ENCODE results near the gene HPSE2.

DNA sequence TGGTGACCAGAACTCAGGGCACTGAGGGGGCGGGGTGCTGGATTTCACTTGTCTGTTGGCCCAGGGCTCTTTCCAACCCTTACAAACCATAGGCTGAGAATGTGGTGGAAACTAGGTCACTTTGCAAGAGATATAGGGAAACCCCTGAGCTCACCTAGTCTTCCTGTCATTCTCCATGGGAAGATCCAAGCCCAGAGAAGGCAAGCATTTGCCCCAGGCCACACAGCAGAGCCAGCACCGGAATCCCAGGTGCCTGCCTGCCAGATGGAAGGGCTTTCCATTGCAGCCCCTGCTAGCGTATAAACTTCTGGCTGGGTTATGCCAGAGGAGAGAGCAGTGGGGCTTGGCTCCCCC is 821.1 kb downstream of the HPSE2 start:
- TF ChIP-seq, protein P1, sequence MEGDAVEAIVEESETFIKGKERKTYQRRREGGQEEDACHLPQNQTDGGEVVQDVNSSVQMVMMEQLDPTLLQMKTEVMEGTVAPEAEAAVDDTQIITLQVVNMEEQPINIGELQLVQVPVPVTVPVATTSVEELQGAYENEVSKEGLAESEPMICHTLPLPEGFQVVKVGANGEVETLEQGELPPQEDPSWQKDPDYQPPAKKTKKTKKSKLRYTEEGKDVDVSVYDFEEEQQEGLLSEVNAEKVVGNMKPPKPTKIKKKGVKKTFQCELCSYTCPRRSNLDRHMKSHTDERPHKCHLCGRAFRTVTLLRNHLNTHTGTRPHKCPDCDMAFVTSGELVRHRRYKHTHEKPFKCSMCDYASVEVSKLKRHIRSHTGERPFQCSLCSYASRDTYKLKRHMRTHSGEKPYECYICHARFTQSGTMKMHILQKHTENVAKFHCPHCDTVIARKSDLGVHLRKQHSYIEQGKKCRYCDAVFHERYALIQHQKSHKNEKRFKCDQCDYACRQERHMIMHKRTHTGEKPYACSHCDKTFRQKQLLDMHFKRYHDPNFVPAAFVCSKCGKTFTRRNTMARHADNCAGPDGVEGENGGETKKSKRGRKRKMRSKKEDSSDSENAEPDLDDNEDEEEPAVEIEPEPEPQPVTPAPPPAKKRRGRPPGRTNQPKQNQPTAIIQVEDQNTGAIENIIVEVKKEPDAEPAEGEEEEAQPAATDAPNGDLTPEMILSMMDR (IDR thresholded peaks at IDR 0.05; ENCODE audit: low read depth, low read length), result no peak
- no peak for TF ChIP-seq EZH2phosphoT487 (IDR thresholded peaks at IDR 0.05; ENCODE audit: low read depth)
